Esophagus squamous epithelium (tissue), 5 donors: ENCODE measurements around the gene GBF1. TPM values are rescaled to one million over a fixed set of nuclear protein-coding genes. Genes with fewer than 3 reads are reported as not detected.

Experiments used
- DNase-seq: peaks from one replicate; lab custom pipeline; 2025; lab: John Stamatoyannopoulos, UW
- H3K27ac ChIP-seq, 4 donors: fragments of 200-600 bp; sonication (generic); one replicate each; pipeline ENCODE4 v1.5.1; 2016 to 2019; ENCODE audit warnings: mild to moderate bottlenecking in 1 of 4
- H3K27me3 ChIP-seq, 4 donors: fragments of 200-600 bp; sonication (generic); 1 replicate in 3 of 4; 2 replicates in 1 of 4; pipeline versions ENCODE4 v1.5.1 to v1.6.0; 2017 to 2021; ENCODE audit warnings: antibody characterized with exemption in 1 of 4
- H3K36me3 ChIP-seq, 3 donors: fragments of 200-600 bp; sonication (generic); one replicate each; pipeline ENCODE4 v1.5.1; 2016 to 2019
- H3K4me1 ChIP-seq, 3 donors: fragments of 200-600 bp; sonication (generic); one replicate each; pipeline ENCODE4 v1.5.1; 2017 to 2019
- H3K4me3 ChIP-seq, 4 donors: fragments of 200-600 bp; sonication (generic); 1 replicate in 3 of 4; 2 replicates in 1 of 4; pipeline ENCODE4 v1.5.1; 2016 to 2019; ENCODE audit warnings: mild to moderate bottlenecking in 2 of 4, moderate library complexity in 1 of 4
- H3K9me3 ChIP-seq, 3 donors: fragments of 200-600 bp; sonication (generic); one replicate each; pipeline ENCODE4 v1.5.1; 2016 to 2019
- CTCF ChIP-seq, 6 experiments: fragments of 450-650 bp in 4 of 6; fragments of 200-600 bp in 2 of 6; sonication (generic) in 2 of 6; IDR thresholded peaks; one replicate each; pipeline ENCODE4 v1.5.1; 2016 to 2019; ENCODE audit warnings: antibody characterized with exemption in 6 of 6, mild to moderate bottlenecking in 4 of 6, moderate library complexity in 4 of 6
- POLR2A ChIP-seq, 4 donors: fragments of 450-650 bp; IDR thresholded peaks; one replicate each; pipeline ENCODE4 v1.6.1; 2017; ENCODE audit warnings: antibody characterized with exemption in 4 of 4, mild to moderate bottlenecking in 4 of 4, moderate library complexity in 3 of 4
- WGBS, 2 donors: methylation state at CpG; one replicate each; pipeline ENCODE4 v1.1.5; 2018; 5-methylcytosine and 5-hydroxymethylcytosine counted together
- intact Hi-C: fragments of 100-400 bp; cut with DNase I; formaldehyde crosslinking; loops from one replicate; pipeline ENCODE4 v1.15.0; 2022
- total RNA-seq, 4 donors: library from RNA; depleted of rRNA; stranded (reverse); fragments of >200 nt; gene quantifications; one replicate each; pipeline ENCODE4 v1.1.0, GENCODE V29; 2016
- donor health status: DM: yes; HTN: yes; CAD: no.

Gene GBF1
- total RNA-seq, 4 donors from 2014 or later: 22.5 to 39.0 (median 28.6) TPM

GRCh38 chr10:102327641-102328040 lies 82.3 kb downstream of the GBF1 start:
- Histone ChIP-seq H3K27ac (no peak overlapping the region), H3K27me3 (no peaks in the 10 kb centered on the region), H3K4me3 (no peak overlapping the region), H3K36me3 (peaks cover 0 to 5% (median 0%) of the 10 kb centered on the region in 3 donors), H3K4me1 (no peaks in the 10 kb centered on the region), H3K9me3 (no peaks in the 10 kb centered on the region)
- DNase-seq: no peak
- TF ChIP-seq POLR2A (IDR thresholded peaks at IDR 0.05): no peak
- no peak for TF ChIP-seq CTCF (IDR thresholded peaks at IDR 0.05)
- intact Hi-C loops: no loop called here
- WGBS, 2 donors: 86 to 100% methylated on average over 2 of the region's 2 CpGs

GRCh38 chr10:102332772-102333171 lies 87.4 kb downstream of the GBF1 start:
- no peak for DNase-seq
- Histone ChIP-seq H3K27me3 (no peaks in the 10 kb centered on the region), H3K4me1 (peaks cover 0 to 6% (median 0%) of the 10 kb centered on the region in 3 donors), H3K36me3 (peaks cover 0 to 27% (median 0%) of the 10 kb centered on the region in 3 donors), H3K4me3 (no peak overlapping the region), H3K9me3 (no peaks in the 10 kb centered on the region), H3K27ac (no peak overlapping the region)
- intact Hi-C loops: no loop called here
- no peak for TF ChIP-seq CTCF (IDR thresholded peaks at IDR 0.05)
- TF ChIP-seq POLR2A (IDR thresholded peaks at IDR 0.05): no peak

- H3K27me3 ChIP-seq: no peaks in the 10 kb centered on the region
- no peak overlapping the region for H3K27ac ChIP-seq
Observed at GRCh38 chr10:102334101-102334500, 88.8 kb downstream of the GBF1 start.

GRCh38 chr10:102335184-102335583 lies 89.9 kb downstream of the GBF1 start:
- no peak overlapping the region for H3K27ac ChIP-seq
- 85 to 100% methylated on average over 3 of the region's 3 CpGs for WGBS, 2 donors
- TF ChIP-seq CTCF (IDR thresholded peaks at IDR 0.05) (no peak), POLR2A (IDR thresholded peaks at IDR 0.05) (no peak)
- H3K4me3 ChIP-seq: no peak overlapping the region
- intact Hi-C loops: no loop called here
- no peaks in the 10 kb centered on the region for H3K9me3 ChIP-seq
- no peak for DNase-seq
- H3K4me1 ChIP-seq: peaks cover 0 to 6% (median 0%) of the 10 kb centered on the region in 3 donors
- H3K36me3 ChIP-seq: peaks cover 0 to 27% (median 0%) of the 10 kb centered on the region in 3 donors
- no peaks in the 10 kb centered on the region for H3K27me3 ChIP-seq

More at GRCh38 chr10:102334101-102334500, 88.8 kb downstream of the GBF1 start:
- Histone ChIP-seq H3K9me3 (no peaks in the 10 kb centered on the region), H3K4me3 (no peak overlapping the region), H3K4me1 (peaks cover 0 to 6% (median 0%) of the 10 kb centered on the region in 3 donors), H3K36me3 (peaks cover 0 to 27% (median 0%) of the 10 kb centered on the region in 3 donors)
- DNase-seq: no peak
- WGBS, 2 donors: 69 to 75% methylated on average over 3 to 4 of the region's 4 CpGs
- intact Hi-C loops: no loop called here
- TF ChIP-seq POLR2A (IDR thresholded peaks at IDR 0.05) (no peak), CTCF (IDR thresholded peaks at IDR 0.05) (no peak)

- no peak for DNase-seq
- Histone ChIP-seq H3K27me3 (no peaks in the 10 kb centered on the region), H3K4me1 (peaks cover 0 to 12% (median 0%) of the 10 kb centered on the region in 3 donors), H3K36me3 (peaks cover 0 to 27% (median 0%) of the 10 kb centered on the region in 3 donors), H3K4me3 (no peak overlapping the region), H3K27ac (no peak overlapping the region), H3K9me3 (no peaks in the 10 kb centered on the region)
- intact Hi-C loops: no loop called here
- 21 to 45% methylated on average over 2 of the region's 2 CpGs for WGBS, 2 donors
- TF ChIP-seq POLR2A (IDR thresholded peaks at IDR 0.05) (no peak), CTCF (IDR thresholded peaks at IDR 0.05) (no peak)
Observed at GRCh38 chr10:102341038-102341688, 95.8 kb downstream of the GBF1 start.
